K562 (cell line): ENCODE results near the gene GKN1. TPM values are rescaled to one million over a fixed set of nuclear protein-coding genes. Genes with fewer than 3 reads are reported as not detected.

ENCODE experiments used
- ATAC-seq: fragments of 200-7000 bp; cut with Tn5 transposase; 3 replicates; pipeline ENCODE4 v1.9.1; 2020; ENCODE audit warnings: moderate library complexity
- BruUV-seq: library from RNA; stranded (reverse); fragments of 400-500 nt; replicated peaks from 2 replicates; lab custom pipeline; 2021; lab: Mats Ljungman, UMichigan
- CTCF ChIA-PET: fragments of 300-600 bp; formaldehyde crosslinking; extraction: SDS; loops from one replicate; lab custom pipeline; 2021; ENCODE audit warnings: low intra/inter-chr PET ratio; lab: Yijun Ruan, JAX
- POLR2A ChIA-PET: fragments of 300-600, 350-650 bp; sonication (Branson Sonifier 250); formaldehyde crosslinking; extraction: SDS; loops from one replicate; lab custom pipeline; 2021; ENCODE audit warnings: antibody characterized with exemption, inconsistent platforms; lab: Yijun Ruan, JAX
- DNase-seq, 4 experiments: peaks; one replicate each; pipeline versions ENCODE4 v3.0.0 to v3.0.0-alpha.2; 2011 to 2018; ENCODE audit warnings: low spot score in 3 of 4, mixed read lengths in 3 of 4; ENCODE audit errors: extremely low read depth in 1 of 4
- FAIRE-seq: peaks from 2 replicates; lab custom pipeline; 2011; peaks lifted over from hg19 to GRCh38; lab: Jason Lieb, UNC
- H2AFZ ChIP-seq: 2 replicates; pipeline ENCODE4 v1.6.0; 2011; ENCODE audit warnings: low read depth, low read length, control low read depth, inconsistent platforms
- H3K27ac ChIP-seq: fragments of 200-600 bp; 3 replicates; pipeline ENCODE4 v1.8.0; 2011; ENCODE audit warnings: low read depth, mild to moderate bottlenecking, control low read depth, inconsistent platforms, low read length, moderate library complexity, mixed read lengths; ENCODE audit errors: extremely low read depth
- H3K27me3 ChIP-seq, 2 experiments: fragments of 300-600 bp in 1 of 2; 2 replicates in 1 of 2; 3 replicates in 1 of 2; pipeline versions ENCODE4 v1.6.0 to v1.8.0; 2011; ENCODE audit warnings: inconsistent platforms in 2 of 2, low read length in 2 of 2, mild to moderate bottlenecking in 1 of 2, mixed read lengths in 1 of 2, moderate library complexity in 1 of 2; ENCODE audit not compliant: control insufficient read depth in 2 of 2, insufficient read depth in 2 of 2
- H3K36me3 ChIP-seq: fragments of 300-600 bp; 3 replicates; pipeline ENCODE4 v1.8.0; 2011; ENCODE audit warnings: mild to moderate bottlenecking, low read length, inconsistent platforms; ENCODE audit not compliant: control insufficient read depth, insufficient read depth
- H3K4me1 ChIP-seq, 2 experiments: fragments of 200-600 bp in 1 of 2; replicated peaks in 1 of 2; 2 replicates in 1 of 2; 3 replicates in 1 of 2; pipeline versions ENCODE4 v1.5.1 to v1.8.0; 2011; ENCODE audit warnings: inconsistent platforms in 2 of 2, low read length in 2 of 2, mild to moderate bottlenecking in 1 of 2, mixed read lengths in 1 of 2, moderate library complexity in 1 of 2; ENCODE audit not compliant: control insufficient read depth in 2 of 2, insufficient read depth in 2 of 2
- H3K4me2 ChIP-seq: 2 replicates; pipeline ENCODE4 v1.6.1; 2011; ENCODE audit warnings: low read length, control low read depth, inconsistent platforms, mixed read lengths; ENCODE audit not compliant: insufficient read depth
- H3K4me3 ChIP-seq: fragments of 200-600 bp; sonication (generic), shearing (Covaris generic); 2 replicates; pipeline ENCODE4 v1.5.1; 2016; ENCODE audit warnings: control low read depth, inconsistent platforms
- H3K79me2 ChIP-seq: fragments of 200-600 bp; 3 replicates; pipeline ENCODE4 v1.8.0; 2011; ENCODE audit warnings: low read length, inconsistent platforms; ENCODE audit not compliant: control insufficient read depth, insufficient read depth
- H3K9ac ChIP-seq, 2 experiments: 2 replicates each; pipeline versions ENCODE4 v1.6.0 to v1.6.1; 2011; ENCODE audit warnings: low read depth in 2 of 2, low read length in 2 of 2, control low read depth in 1 of 2, inconsistent platforms in 1 of 2, mild to moderate bottlenecking in 1 of 2, mixed read lengths in 1 of 2; ENCODE audit not compliant: insufficient read depth in 1 of 2
- H3K9me1 ChIP-seq: one replicate; pipeline ENCODE4 v1.6.0; 2011; ENCODE audit warnings: inconsistent platforms, mild to moderate bottlenecking, low read length, moderate library complexity; ENCODE audit not compliant: control insufficient read depth, insufficient read depth
- H3K9me3 ChIP-seq: replicated peaks from 2 replicates; pipeline ENCODE4 v1.5.1; 2011; ENCODE audit warnings: low read depth, low read length, inconsistent platforms; ENCODE audit not compliant: control insufficient read depth, insufficient read depth
- H4K20me1 ChIP-seq: replicated peaks from 2 replicates; pipeline ENCODE4 v1.6.1; 2011; ENCODE audit warnings: low read length, inconsistent platforms, mixed read lengths; ENCODE audit not compliant: control insufficient read depth, insufficient read depth
- GTF2B ChIP-seq: IDR thresholded peaks from 2 replicates; pipeline ENCODE4 v1.6.1; 2011; ENCODE audit not compliant: insufficient read length; ENCODE audit errors: extremely low read depth
- MAFG ChIP-seq: fragments of 450-650 bp; conservative IDR thresholded peaks from 2 replicates; pipeline ENCODE4 v1.6.1; 2016; ENCODE audit warnings: missing genetic modification characterization, missing compliant biosample characterization
- MEF2D ChIP-seq: conservative IDR thresholded peaks from 2 replicates; pipeline ENCODE4 v1.6.1; 2016; ENCODE audit warnings: low read depth, missing genetic modification characterization, missing compliant biosample characterization
- NFXL1 ChIP-seq: fragments of 450-650 bp; formaldehyde crosslinking; IDR thresholded peaks from 2 replicates; pipeline ENCODE4 v1.4.0; 2021; ENCODE audit warnings: mild to moderate bottlenecking
- NFYB ChIP-seq: IDR thresholded peaks from 2 replicates; pipeline ENCODE4 v1.6.1; 2011; ENCODE audit warnings: mild to moderate bottlenecking, moderate library complexity; ENCODE audit not compliant: insufficient read length; ENCODE audit errors: extremely low read depth
- POLR2G ChIP-seq: fragments of 200-400 bp; formaldehyde crosslinking; IDR thresholded peaks from 2 replicates; pipeline ENCODE4 v1.6.1; 2017; ENCODE audit warnings: low read depth, mild to moderate bottlenecking, antibody characterized with exemption, low read length, moderate library complexity
- PTRF ChIP-seq: fragments of 450-650 bp; IDR thresholded peaks from 2 replicates; pipeline ENCODE4 v1.6.1; 2016; ENCODE audit warnings: mild to moderate bottlenecking, missing genetic modification characterization, missing compliant biosample characterization
- SAFB ChIP-seq: fragments of 200-400 bp; formaldehyde crosslinking; IDR thresholded peaks from 2 replicates; pipeline ENCODE4 v1.6.1; 2017; ENCODE audit warnings: low read depth, low read length, borderline replicate concordance
- SMARCA5 ChIP-seq: fragments of 450-650 bp; IDR thresholded peaks from 2 replicates; pipeline ENCODE4 v1.6.1; 2016
- SPI1 ChIP-seq: IDR thresholded peaks from 2 replicates; pipeline ENCODE4 v1.6.1; 2011; ENCODE audit warnings: low read depth, low read length, control low read depth, borderline replicate concordance
- SRSF9 ChIP-seq: fragments of 200-400 bp; formaldehyde crosslinking; IDR thresholded peaks from 2 replicates; pipeline ENCODE4 v1.6.1; 2017; ENCODE audit warnings: low read depth, low read length, borderline replicate concordance
- TCF7 ChIP-seq: sonication (generic); IDR thresholded peaks from 2 replicates; pipeline ENCODE4 v1.6.1; 2016; ENCODE audit warnings: antibody characterized with exemption, borderline replicate concordance
- ZNF436 ChIP-seq: fragments of 250-450, 450-650 bp; sonication (Bioruptor Pico); formaldehyde crosslinking; IDR thresholded peaks from 2 replicates; pipeline ENCODE4 v1.7.0; 2020; ENCODE audit warnings: mild to moderate bottlenecking
- ZNF717 ChIP-seq: fragments of 250-450 bp; sonication (Bioruptor Pico); IDR thresholded peaks from 2 replicates; pipeline ENCODE4 v1.5.0; 2021
- ZNF785 ChIP-seq: fragments of 250-450 bp; sonication (Bioruptor Pico); IDR thresholded peaks from 2 replicates; pipeline ENCODE4 v1.4.0; 2020; ENCODE audit warnings: mild to moderate bottlenecking
- WGBS: fragments of 100-300 bp; shearing (Covaris generic); methylation state at CpG from one replicate; pipeline ENCODE4 v1.1.6; 2016; ENCODE audit warnings: low coverage, mixed read lengths; ENCODE audit not compliant: insufficient coverage; ENCODE audit errors: missing lambda C conversion rate; 5-methylcytosine and 5-hydroxymethylcytosine counted together
- in situ Hi-C: fragments of 300-500 bp; cut with MboI; formaldehyde crosslinking; loops from 4 replicates; pipeline ENCODE4 v1.15.0; 2018; ENCODE audit warnings: inconsistent platforms, mixed read lengths
- intact Hi-C: fragments of 100-400 bp; cut with micrococcal nuclease; formaldehyde crosslinking; loops from 2 replicates; pipeline ENCODE4 v1.14.2; 2022
- polyA plus RNA-seq, 8 experiments: library from polyadenylated mRNA; depleted of rRNA in 4 of 8; stranded (reverse) in 5 of 8; unstranded in 3 of 8; fragments of >200 nt; fragmentation: Nextera tagmentation in 2 of 8; fragmentation: Illumina TruSeq in 1 of 8; extraction: Ambion mirVana in 2 of 8; extraction: Trizol in 1 of 8; gene quantifications; 2 replicates each; pipeline versions ENCODE4 v1.2.1 to v1.2.3, GENCODE V29; 2011 to 2014; ENCODE audit warnings: inconsistent platforms in 1 of 8, missing spikeins in 1 of 8
- total RNA-seq, 7 experiments: library from RNA; depleted of rRNA in 6 of 7; stranded (reverse); fragments of >200 nt in 6 of 7; fragmentation: Illumina TruSeq in 2 of 7; extraction: Trizol in 2 of 7; gene quantifications; 2 replicates each; pipeline versions ENCODE4 v1.2.1 to v1.2.3, GENCODE V29; 2011 to 2021; ENCODE audit warnings: low replicate concordance in 1 of 7
- TF ChIP-seq, protein P1 (sequence below): fragments of 250-450 bp; sonication (Bioruptor Pico); IDR thresholded peaks from 2 replicates; pipeline ENCODE4 v1.8.0; 2021; ENCODE audit warnings: mild to moderate bottlenecking, moderate library complexity
- TF ChIP-seq, protein P2 (sequence below): fragments of 250-450 bp; sonication (Bioruptor Pico); IDR thresholded peaks from 2 replicates; pipeline ENCODE4 v1.8.0; 2022; ENCODE audit warnings: inconsistent platforms, mild to moderate bottlenecking, moderate library complexity, borderline replicate concordance

Gene GKN1
- total and polyA plus RNA-seq, 9 of the 15 experiments (the other 6 are each of a cell fraction or from before 2014, with no cell fraction given): not detected

- Histone ChIP-seq H3K27me3 (peaks cover 3 to 4% of the 10 kb centered on the region in 2 experiments; a peak in 1 of 5 replicates), H3K27ac (no peak overlapping the region), H2AFZ (no peak overlapping the region), H4K20me1 (no peaks in the 10 kb centered on the region), H3K4me2 (no peak overlapping the region)
- CTCF ChIA-PET: no interaction called here
- intact Hi-C loops: loop anchor here (10.0 kb wide), 1 partner anchor 359 kb away; no protein-coding TSS in a partner anchor
- TF ChIP-seq ZNF717: no peak
- TF ChIP-seq PTRF: no peak
- TF ChIP-seq TCF7: no peak
- no peak for TF ChIP-seq MEF2D
- TF ChIP-seq, protein P1, sequence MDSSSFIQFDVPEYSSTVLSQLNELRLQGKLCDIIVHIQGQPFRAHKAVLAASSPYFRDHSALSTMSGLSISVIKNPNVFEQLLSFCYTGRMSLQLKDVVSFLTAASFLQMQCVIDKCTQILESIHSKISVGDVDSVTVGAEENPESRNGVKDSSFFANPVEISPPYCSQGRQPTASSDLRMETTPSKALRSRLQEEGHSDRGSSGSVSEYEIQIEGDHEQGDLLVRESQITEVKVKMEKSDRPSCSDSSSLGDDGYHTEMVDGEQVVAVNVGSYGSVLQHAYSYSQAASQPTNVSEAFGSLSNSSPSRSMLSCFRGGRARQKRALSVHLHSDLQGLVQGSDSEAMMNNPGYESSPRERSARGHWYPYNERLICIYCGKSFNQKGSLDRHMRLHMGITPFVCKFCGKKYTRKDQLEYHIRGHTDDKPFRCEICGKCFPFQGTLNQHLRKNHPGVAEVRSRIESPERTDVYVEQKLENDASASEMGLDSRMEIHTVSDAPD (CRISPR knock-in tag): no peak
- TF ChIP-seq GTF2B: no peak
- no peak for TF ChIP-seq ZNF436 (CRISPR knock-in tag)
- no peak for TF ChIP-seq SRSF9
- TF ChIP-seq NFYB: no peak
- no peak for TF ChIP-seq NFXL1
- TF ChIP-seq SPI1: no peak
- TF ChIP-seq SMARCA5: no peak
- TF ChIP-seq SAFB: no peak
- TF ChIP-seq, protein P2, sequence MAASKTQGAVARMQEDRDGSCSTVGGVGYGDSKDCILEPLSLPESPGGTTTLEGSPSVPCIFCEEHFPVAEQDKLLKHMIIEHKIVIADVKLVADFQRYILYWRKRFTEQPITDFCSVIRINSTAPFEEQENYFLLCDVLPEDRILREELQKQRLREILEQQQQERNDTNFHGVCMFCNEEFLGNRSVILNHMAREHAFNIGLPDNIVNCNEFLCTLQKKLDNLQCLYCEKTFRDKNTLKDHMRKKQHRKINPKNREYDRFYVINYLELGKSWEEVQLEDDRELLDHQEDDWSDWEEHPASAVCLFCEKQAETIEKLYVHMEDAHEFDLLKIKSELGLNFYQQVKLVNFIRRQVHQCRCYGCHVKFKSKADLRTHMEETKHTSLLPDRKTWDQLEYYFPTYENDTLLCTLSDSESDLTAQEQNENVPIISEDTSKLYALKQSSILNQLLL (CRISPR knock-in tag): no peak
- TF ChIP-seq POLR2G: no peak
- TF ChIP-seq ZNF785 (CRISPR knock-in tag): no peak
- TF ChIP-seq MAFG: no peak
- TF ChIP-seq, all 486 proteins: peak for 0
- H3K36me3 ChIP-seq: no peaks in the 10 kb centered on the region
- no peaks in the 10 kb centered on the region for H3K9me3 ChIP-seq
- no peaks in the 10 kb centered on the region for H3K9me1 ChIP-seq
- peaks cover 0 to 3% of the 10 kb centered on the region in 2 experiments; a peak in 1 of 5 replicates for H3K4me1 ChIP-seq
- ATAC-seq (no peak), DNase-seq (no peak), FAIRE-seq (no peak)
- POLR2A ChIA-PET: no interaction called here
- in situ Hi-C loops: no loop called here
- H3K9ac ChIP-seq: no peak overlapping the region
- 0% methylated on average over 3 of the region's 3 CpGs for WGBS
- no peak overlapping the region for H3K4me3 ChIP-seq
- no peaks in the 10 kb centered on the region for H3K79me2 ChIP-seq
- no TSS peak for BruUV-seq
Observed at GRCh38 chr2:68946117-68946516, 28.3 kb upstream of the GKN1 start.
